ENCODE results near the gene ECM1. TPM values are rescaled to one million over a fixed set of nuclear protein-coding genes. Genes with fewer than 3 reads are reported as not detected.

Gene ECM1
- total and polyA plus RNA-seq, 2 experiments from 2014 or later, result 0.74 to 1.1 TPM

DNA sequence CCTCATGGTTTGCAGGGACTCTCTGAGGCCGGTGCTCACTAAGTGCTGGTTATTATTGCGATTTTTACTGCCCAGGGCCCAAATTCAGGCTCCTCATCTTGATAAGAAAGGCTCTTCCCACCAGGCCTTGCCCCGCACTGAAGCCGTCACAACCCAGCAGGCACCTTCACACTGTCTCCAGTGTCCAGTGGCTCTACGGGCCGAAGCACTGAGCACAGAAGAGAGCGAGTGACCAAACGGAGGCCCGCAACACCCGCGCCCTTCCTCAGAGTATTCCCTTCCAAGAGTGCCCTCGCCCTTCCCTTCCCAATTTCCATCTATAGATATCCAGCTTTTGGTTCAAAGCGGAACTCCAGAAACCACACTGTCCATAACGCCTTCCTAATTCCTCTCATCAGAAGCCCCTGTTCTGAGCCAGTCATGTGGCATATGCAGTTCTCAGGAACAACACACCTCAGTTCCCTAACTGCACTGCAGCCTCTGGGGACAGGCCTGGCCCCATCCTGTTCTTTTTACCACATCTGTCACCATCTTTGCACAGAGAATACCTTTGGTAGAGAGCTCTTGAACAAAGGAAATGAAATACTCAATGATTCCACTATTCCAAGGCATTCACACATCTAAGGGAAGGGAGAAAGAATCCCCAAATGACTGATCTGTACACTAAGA lies 22.7 kb downstream of the ECM1 start:
- no peaks in the 10 kb centered on the region for H3K36me3 ChIP-seq (ENCODE audit: insufficient read depth)
- H3K27ac ChIP-seq (ENCODE audit: low read depth), result no peak overlapping the region
- no peaks in the 10 kb centered on the region for H3K79me2 ChIP-seq (replicated peaks; ENCODE audit: insufficient read depth)
- no peaks in the 10 kb centered on the region for H3K27me3 ChIP-seq (ENCODE audit: insufficient read depth)
- no peaks in the 10 kb centered on the region for H4K20me1 ChIP-seq (replicated peaks; ENCODE audit: insufficient read depth)
- no peak for TF ChIP-seq STAT1 (IDR thresholded peaks at IDR 0.05; ENCODE audit: unreplicated experiment)
- no peak for TF ChIP-seq EZH2phosphoT487 (IDR thresholded peaks at IDR 0.05; ENCODE audit: unreplicated experiment)
- no peak for TF ChIP-seq EZH2 (IDR thresholded peaks at IDR 0.05; ENCODE audit: low read depth, unreplicated experiment)
- no peak for TF ChIP-seq JUNB (IDR thresholded peaks at IDR 0.05; ENCODE audit: unreplicated experiment)
- no peak for TF ChIP-seq CREB1 (CRISPR knock-in tag; IDR thresholded peaks at IDR 0.05; ENCODE audit: low read depth)
- no peak for TF ChIP-seq ZNF114 (CRISPR knock-in tag; IDR thresholded peaks at IDR 0.05)
- TF ChIP-seq, protein P1, sequence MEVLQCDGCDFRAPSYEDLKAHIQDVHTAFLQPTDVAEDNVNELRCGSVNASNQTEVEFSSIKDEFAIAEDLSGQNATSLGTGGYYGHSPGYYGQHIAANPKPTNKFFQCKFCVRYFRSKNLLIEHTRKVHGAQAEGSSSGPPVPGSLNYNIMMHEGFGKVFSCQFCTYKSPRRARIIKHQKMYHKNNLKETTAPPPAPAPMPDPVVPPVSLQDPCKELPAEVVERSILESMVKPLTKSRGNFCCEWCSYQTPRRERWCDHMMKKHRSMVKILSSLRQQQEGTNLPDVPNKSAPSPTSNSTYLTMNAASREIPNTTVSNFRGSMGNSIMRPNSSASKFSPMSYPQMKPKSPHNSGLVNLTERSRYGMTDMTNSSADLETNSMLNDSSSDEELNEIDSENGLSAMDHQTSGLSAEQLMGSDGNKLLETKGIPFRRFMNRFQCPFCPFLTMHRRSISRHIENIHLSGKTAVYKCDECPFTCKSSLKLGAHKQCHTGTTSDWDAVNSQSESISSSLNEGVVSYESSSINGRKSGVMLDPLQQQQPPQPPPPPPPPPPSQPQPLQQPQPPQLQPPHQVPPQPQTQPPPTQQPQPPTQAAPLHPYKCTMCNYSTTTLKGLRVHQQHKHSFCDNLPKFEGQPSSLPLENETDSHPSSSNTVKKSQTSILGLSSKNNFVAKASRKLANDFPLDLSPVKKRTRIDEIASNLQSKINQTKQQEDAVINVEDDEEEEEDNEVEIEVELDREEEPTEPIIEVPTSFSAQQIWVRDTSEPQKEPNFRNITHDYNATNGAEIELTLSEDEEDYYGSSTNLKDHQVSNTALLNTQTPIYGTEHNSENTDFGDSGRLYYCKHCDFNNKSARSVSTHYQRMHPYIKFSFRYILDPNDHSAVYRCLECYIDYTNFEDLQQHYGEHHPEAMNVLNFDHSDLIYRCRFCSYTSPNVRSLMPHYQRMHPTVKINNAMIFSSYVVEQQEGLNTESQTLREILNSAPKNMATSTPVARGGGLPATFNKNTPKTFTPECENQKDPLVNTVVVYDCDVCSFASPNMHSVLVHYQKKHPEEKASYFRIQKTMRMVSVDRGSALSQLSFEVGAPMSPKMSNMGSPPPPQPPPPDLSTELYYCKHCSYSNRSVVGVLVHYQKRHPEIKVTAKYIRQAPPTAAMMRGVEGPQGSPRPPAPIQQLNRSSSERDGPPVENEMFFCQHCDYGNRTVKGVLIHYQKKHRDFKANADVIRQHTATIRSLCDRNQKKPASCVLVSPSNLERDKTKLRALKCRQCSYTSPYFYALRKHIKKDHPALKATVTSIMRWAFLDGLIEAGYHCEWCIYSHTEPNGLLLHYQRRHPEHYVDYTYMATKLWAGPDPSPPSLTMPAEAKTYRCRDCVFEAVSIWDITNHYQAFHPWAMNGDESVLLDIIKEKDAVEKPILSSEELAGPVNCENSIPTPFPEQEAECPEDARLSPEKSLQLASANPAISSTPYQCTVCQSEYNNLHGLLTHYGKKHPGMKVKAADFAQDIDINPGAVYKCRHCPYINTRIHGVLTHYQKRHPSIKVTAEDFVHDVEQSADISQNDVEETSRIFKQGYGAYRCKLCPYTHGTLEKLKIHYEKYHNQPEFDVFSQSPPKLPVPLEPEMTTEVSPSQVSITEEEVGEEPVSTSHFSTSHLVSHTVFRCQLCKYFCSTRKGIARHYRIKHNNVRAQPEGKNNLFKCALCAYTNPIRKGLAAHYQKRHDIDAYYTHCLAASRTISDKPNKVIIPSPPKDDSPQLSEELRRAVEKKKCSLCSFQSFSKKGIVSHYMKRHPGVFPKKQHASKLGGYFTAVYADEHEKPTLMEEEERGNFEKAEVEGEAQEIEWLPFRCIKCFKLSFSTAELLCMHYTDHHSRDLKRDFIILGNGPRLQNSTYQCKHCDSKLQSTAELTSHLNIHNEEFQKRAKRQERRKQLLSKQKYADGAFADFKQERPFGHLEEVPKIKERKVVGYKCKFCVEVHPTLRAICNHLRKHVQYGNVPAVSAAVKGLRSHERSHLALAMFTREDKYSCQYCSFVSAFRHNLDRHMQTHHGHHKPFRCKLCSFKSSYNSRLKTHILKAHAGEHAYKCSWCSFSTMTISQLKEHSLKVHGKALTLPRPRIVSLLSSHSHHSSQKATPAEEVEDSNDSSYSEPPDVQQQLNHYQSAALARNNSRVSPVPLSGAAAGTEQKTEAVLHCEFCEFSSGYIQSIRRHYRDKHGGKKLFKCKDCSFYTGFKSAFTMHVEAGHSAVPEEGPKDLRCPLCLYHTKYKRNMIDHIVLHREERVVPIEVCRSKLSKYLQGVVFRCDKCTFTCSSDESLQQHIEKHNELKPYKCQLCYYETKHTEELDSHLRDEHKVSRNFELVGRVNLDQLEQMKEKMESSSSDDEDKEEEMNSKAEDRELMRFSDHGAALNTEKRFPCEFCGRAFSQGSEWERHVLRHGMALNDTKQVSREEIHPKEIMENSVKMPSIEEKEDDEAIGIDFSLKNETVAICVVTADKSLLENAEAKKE (CRISPR knock-in tag; IDR thresholded peaks at IDR 0.05), result no peak
- TF ChIP-seq, protein P2, sequence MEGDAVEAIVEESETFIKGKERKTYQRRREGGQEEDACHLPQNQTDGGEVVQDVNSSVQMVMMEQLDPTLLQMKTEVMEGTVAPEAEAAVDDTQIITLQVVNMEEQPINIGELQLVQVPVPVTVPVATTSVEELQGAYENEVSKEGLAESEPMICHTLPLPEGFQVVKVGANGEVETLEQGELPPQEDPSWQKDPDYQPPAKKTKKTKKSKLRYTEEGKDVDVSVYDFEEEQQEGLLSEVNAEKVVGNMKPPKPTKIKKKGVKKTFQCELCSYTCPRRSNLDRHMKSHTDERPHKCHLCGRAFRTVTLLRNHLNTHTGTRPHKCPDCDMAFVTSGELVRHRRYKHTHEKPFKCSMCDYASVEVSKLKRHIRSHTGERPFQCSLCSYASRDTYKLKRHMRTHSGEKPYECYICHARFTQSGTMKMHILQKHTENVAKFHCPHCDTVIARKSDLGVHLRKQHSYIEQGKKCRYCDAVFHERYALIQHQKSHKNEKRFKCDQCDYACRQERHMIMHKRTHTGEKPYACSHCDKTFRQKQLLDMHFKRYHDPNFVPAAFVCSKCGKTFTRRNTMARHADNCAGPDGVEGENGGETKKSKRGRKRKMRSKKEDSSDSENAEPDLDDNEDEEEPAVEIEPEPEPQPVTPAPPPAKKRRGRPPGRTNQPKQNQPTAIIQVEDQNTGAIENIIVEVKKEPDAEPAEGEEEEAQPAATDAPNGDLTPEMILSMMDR (conservative IDR thresholded peaks at IDR 0.05; ENCODE audit: low read depth in 2 of 2), result no peak
- TF ChIP-seq POLR2AphosphoS5 (IDR thresholded peaks at IDR 0.05; ENCODE audit: low read depth), result no peak
- no peak for TF ChIP-seq NANOG (IDR thresholded peaks at IDR 0.05; ENCODE audit: borderline replicate concordance)
- TF ChIP-seq, protein P3, sequence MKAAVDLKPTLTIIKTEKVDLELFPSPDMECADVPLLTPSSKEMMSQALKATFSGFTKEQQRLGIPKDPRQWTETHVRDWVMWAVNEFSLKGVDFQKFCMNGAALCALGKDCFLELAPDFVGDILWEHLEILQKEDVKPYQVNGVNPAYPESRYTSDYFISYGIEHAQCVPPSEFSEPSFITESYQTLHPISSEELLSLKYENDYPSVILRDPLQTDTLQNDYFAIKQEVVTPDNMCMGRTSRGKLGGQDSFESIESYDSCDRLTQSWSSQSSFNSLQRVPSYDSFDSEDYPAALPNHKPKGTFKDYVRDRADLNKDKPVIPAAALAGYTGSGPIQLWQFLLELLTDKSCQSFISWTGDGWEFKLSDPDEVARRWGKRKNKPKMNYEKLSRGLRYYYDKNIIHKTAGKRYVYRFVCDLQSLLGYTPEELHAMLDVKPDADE (IDR thresholded peaks at IDR 0.05), result no peak
- TF ChIP-seq, protein P4, sequence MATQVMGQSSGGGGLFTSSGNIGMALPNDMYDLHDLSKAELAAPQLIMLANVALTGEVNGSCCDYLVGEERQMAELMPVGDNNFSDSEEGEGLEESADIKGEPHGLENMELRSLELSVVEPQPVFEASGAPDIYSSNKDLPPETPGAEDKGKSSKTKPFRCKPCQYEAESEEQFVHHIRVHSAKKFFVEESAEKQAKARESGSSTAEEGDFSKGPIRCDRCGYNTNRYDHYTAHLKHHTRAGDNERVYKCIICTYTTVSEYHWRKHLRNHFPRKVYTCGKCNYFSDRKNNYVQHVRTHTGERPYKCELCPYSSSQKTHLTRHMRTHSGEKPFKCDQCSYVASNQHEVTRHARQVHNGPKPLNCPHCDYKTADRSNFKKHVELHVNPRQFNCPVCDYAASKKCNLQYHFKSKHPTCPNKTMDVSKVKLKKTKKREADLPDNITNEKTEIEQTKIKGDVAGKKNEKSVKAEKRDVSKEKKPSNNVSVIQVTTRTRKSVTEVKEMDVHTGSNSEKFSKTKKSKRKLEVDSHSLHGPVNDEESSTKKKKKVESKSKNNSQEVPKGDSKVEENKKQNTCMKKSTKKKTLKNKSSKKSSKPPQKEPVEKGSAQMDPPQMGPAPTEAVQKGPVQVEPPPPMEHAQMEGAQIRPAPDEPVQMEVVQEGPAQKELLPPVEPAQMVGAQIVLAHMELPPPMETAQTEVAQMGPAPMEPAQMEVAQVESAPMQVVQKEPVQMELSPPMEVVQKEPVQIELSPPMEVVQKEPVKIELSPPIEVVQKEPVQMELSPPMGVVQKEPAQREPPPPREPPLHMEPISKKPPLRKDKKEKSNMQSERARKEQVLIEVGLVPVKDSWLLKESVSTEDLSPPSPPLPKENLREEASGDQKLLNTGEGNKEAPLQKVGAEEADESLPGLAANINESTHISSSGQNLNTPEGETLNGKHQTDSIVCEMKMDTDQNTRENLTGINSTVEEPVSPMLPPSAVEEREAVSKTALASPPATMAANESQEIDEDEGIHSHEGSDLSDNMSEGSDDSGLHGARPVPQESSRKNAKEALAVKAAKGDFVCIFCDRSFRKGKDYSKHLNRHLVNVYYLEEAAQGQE (IDR thresholded peaks at IDR 0.05; ENCODE audit: unreplicated experiment), result no peak
- TF ChIP-seq ZNF331 (CRISPR knock-in tag; IDR thresholded peaks at IDR 0.05; ENCODE audit: low read depth), result no peak
- Mint-ChIP-seq H3K4me1 (peaks cover 7% of the 10 kb centered on the region), H3K9me3 (no peaks in the 10 kb centered on the region), H3K27ac (no peak overlapping the region), H3K4me3 (no peak overlapping the region), H3K27me3 (ENCODE audit: insufficient read depth, low read depth, poor library complexity) (no peaks in the 10 kb centered on the region), H3K36me3 (ENCODE audit: low read depth) (no peaks in the 10 kb centered on the region)
- no peak overlapping the region for H3K4me2 ChIP-seq
- H3F3A ChIP-seq (replicated peaks; ENCODE audit: low read depth), result peaks cover 7% of the 10 kb centered on the region; the same call in 1 of the 2 replicates
- 0 out of 2 replicates have a peak, but pooled peaks cover 2% of the 10 kb centered on the region for H3K4me1 ChIP-seq (ENCODE audit: insufficient read depth)
- DNase-seq (ENCODE audit: low spot score) (no peak), ATAC-seq (no peak)
- H3K9me2 ChIP-seq (ENCODE audit: insufficient read depth), result no peaks in the 10 kb centered on the region
- no peak overlapping the region; the same call in 1 of the 2 replicates for H2AFZ ChIP-seq
- H3K4me3 ChIP-seq, result no peak overlapping the region
